GM19455 (cell line): ENCODE data around the gene CTCFL.
"Not testable (repeated sequence)": the region's sequence is repeated elsewhere in the genome, so short reads cannot be mapped to it uniquely, and the experiment has no call there.

Experiments used
- ATAC-seq: cut with Tn5 transposase; IDR thresholded peaks from one replicate; pipeline ENCODE4 v1.9.1; 2021; ENCODE audit not compliant: unreplicated experiment

Gene CTCFL

DNA sequence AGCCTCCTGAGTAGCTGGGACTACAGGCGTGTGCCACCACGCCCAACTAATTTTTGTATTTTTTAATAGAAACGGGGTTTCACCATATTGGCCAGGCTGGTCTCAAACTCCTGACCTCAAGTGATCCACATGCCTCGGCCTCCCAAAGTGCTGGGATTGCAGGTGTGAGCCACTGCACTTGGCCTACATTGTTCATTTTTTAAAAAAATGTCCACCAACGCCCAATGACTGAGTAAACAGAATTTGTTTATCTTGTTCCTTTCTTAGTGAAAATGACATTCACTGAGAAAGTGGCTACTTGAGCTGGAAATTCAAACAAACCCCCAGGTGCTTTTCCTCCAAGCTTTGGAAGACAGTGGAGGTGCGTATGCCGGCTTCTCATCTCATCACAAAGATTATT, 13.2 kb downstream of the CTCFL start:
- not testable (repeated sequence) for ATAC-seq

DNA sequence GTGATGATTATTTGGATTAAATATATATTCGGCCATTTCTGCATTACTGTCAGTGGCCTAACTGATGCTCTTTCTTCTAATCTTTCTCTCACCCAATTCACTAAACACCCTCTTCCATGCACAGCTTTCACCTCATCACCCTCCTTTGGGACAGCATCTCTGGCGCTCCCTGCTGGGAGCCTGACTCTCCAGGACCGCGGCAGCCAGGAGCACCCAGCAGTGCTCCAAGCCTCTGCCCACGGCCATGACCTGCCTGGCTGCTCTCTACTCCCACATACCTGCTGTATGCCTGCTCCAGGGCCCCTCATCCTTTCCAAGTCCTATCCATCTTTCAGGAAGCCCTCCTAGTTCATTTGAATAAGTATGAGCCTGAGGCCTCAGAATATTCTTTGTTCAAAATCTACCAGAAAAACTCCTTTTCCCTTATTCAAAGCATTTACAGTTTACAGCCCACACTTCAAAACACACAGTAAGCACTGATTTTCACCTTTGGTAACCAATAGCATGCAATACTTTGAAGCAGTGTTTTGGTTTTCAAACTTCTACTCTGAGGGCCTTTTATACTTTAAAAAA, 15.2 kb downstream of the CTCFL start:
- no peak for ATAC-seq

GRCh38 chr20:57508831-57509230, 16.1 kb downstream of the CTCFL start:
- ATAC-seq = no peak

DNA sequence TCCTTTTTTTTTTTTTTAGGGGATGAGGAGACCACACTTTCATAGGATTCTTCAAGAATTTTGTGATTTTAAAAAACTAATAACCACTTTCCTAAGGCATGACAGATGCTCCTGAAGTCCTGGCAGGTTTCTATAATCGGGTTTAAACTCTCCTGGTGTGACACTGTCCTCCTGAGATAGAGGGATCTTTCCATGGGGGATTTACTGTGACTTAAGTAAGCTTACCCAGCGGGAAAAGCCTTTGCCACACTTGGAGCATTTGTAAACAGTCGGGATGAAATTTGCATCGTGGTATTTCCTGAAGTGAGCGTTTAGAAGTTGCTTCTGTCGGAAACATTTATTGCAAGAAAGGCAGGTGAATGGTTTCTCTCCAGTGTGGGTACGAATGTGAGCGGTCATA, 16.6 kb downstream of the CTCFL start:
- ATAC-seq = no peak

GRCh38 chr20:57507477-57507876, 17.5 kb downstream of the CTCFL start:
- ATAC-seq = no peak

- no peak for ATAC-seq
Observed at GRCh38 chr20:57505979-57506378, 19.0 kb downstream of the CTCFL start.

DNA sequence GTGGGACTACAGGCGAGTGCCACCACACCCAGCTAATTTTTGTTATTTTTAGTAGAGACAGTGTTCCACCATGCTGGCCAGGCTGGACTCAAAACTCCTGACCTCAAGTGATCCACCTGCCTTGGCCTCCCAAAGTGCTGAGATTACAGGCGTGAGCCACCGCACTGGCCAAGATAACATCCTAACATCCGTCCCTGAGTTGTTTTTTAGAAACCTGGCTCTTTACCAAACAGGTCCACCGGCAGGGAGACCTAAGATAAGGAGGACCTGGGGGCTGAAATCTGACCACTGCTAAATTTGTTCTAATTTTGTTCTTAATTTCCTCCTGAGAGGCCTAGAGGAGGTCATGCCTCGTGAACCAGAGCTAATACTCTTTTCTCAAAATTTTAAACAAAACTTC, 20.5 kb downstream of the CTCFL start:
- no peak for ATAC-seq

DNA sequence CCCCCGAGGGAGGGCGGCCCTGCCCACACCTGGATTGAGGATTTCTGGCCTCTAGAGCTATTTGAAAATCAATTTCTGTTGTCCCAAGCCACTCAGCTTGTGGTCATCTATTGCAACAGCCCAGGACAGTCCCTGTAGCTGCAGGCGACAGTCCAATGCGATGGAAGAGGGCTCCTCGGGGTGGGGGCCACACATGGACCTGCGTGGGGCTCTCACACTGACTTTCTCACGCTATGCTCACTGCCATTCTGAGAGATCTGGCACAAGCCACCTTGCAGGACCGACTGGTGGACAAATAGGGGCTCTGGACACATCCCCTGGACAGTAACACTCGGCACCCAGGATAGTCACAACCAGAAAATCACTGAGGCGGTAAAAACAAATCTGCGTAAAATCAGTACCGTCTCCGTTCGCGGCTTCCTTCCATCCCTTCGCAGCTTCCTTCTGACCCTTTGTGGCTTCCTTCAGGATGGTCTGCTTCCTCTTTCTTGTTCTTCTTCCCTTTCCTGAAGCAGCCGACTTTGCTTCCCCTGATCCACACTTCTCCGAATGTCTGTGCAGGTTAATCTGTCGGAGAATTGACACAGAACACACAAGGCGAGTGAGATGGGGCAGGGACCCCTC, 21.8 kb downstream of the CTCFL start:
- no peak for ATAC-seq

GRCh38 chr20:57502336-57502700, 22.6 kb downstream of the CTCFL start:
- ATAC-seq = no peak

GRCh38 chr20:57501461-57502335, 23.2 kb downstream of the CTCFL start:
- ATAC-seq = no peak

DNA sequence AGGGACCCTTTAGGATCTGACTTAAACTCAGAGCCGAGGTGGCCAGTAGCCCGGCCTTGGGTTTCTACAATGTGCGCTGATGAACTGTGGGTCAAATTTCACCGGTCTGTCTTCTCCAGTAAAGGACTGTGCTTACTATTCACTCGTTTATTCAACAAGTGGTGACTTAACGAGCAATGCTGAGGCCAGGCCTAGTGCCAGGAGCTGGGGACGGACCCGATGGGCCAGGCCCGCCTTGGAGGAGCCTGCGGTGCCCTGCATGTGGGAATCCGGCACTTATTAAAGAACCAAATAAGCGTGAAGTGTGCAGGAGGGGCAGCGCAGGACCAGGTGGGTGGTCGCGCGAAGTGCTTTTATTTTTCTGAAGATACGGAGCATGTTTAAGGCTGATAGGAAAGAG, 24.0 kb downstream of the CTCFL start:
- ATAC-seq = no peak

DNA sequence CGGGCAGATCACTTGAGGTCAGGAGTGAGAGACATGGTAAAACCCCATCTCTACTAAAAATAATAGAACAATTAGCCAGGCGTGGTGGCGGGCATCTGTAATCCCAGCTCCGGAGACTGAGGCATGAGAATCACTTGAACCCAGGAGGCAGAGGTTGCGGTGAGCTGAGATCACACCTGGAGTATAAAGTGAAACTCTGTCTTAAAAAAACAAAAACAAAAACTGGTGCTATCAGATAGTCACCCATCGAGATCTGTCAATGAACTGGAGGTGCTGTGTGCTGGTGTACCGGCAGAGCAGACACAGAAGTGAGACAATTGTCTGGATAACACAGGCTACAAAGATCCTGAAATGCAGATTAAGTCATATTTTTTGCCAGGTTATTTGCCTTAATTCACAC, 24.7 kb downstream of the CTCFL start:
- ATAC-seq = no peak

DNA sequence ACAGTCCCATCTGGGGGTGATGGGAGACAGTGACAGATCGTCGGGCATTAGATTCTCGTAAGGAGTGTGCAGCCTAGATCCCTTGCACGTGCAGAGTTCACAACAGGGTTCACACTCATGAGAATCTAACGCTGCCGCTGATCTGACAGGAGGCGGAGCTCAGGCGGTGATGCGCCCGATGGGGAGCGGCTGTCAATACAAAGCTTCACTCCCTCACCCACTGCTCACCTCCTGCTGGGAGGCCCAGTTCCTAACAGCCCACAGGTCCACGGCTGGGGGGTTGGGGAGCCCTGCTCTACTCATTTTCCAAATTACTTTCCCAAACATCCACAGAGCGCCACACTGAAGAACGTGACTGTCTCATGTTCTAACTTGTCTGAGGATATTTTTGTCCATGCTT, 25.3 kb downstream of the CTCFL start:
- no peak for ATAC-seq

DNA sequence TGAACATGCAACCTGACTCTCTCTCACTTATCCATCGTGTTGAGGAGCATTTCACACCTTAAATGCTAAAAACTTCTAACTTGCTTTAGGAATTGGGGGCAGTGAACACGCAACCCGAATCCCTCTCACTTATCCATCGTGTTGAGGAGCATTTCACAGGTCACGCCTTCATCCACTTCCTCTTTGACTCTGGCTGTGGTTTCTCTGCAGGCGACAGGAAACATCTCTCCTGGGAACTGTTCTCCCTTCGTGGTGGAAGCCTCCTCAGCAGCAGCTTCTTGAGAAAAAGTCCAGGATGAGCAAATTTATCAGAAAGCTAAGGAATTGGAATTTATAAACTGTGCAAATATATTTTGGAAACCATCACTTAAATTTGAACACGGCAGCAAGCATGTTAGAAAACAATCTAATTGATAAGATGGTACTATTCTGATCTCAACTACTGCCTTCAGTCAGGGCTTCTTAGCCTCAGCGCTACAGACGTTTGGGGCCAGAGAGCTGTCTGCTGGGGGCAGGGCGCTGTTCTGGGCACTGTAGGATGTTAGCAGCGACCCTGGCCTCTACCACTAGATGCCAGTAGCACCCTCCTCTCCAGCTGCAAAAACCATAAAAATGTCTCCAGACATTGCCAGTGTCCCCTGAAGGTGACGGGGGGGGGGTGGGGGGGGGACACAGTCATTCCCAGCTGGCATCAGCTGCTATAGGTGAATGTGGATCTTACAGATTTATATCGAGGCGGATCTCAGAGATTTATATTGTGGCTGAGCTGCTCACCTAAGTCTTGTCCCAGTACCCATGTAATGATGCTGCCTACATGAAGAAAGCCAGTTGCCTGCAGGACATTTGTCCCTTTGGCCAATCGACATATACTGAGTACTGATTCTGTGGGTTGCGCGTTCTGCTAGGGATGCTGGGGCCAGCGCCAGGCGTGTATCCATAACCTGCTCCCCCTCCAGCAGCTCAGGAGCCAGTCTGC, 26.2 kb downstream of the CTCFL start:
- no peak for ATAC-seq

DNA sequence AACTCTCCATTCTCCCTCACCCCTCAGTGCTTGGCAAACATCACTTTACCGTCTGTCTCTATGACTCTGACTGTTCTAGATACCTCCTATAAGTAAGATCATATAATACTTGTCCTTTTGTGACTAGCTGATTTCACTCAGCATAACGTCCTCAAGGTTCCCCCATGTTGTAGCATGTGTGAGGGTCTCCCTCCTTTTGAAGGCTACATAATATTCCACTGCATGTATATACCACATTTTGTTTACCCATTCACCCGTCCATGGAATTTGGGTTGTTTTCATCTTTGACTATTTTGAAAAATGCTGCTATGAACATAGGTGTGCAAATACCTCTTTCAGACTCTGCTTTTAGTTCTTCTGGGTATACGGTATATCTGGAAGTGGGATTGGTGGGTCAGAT, 28.3 kb downstream of the CTCFL start:
- no peak for ATAC-seq

DNA sequence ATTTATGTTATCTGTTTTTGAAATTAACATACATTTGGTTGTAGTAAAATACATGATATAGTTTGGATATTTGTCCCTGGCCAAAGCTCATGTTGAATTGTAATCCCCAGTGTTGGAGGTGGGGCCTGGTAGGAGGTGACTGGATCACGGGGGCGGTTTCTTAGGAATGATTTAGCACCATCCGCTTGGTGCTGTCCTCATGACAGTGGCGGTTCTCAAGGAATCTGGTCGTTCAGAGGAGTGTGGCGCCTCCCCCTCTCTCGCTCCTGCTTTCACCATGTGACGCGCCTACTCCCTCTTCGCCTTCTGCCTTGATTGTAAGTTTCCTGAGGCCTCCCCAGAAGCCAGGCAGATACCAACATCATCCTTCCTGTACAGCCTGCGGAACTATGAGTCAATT, 29.0 kb downstream of the CTCFL start:
- ATAC-seq = no peak

- no peak for ATAC-seq
Observed at GRCh38 chr20:57493091-57493615, 31.8 kb downstream of the CTCFL start.

- no peak for ATAC-seq
Observed at GRCh38 chr20:57491373-57491772, 33.6 kb downstream of the CTCFL start.

GRCh38 chr20:57488277-57488676, 36.7 kb downstream of the CTCFL start:
- ATAC-seq = not testable (repeated sequence)

GRCh38 chr20:57485770-57486169, 39.2 kb downstream of the CTCFL start:
- ATAC-seq = no peak

- ATAC-seq = no peak
Observed at GRCh38 chr20:57484772-57485171, 40.2 kb downstream of the CTCFL start.
